Breast epithelium (tissue), 4 donors: ENCODE measurements around the gene CHRNA9. TPM values are rescaled to one million over a fixed set of nuclear protein-coding genes. Genes with fewer than 3 reads are reported as not detected.

ENCODE experiments used
- DNase-seq, 2 donors: peaks; one replicate each; pipeline ENCODE4 v3.0.0-alpha.2; 2019; ENCODE audit warnings: low spot score in 2 of 2
- H3K27ac ChIP-seq, 2 donors: fragments of 200-600 bp; sonication (generic) in 1 of 2; one replicate each; pipeline ENCODE4 v1.5.1; 2016 to 2019; ENCODE audit warnings: mild to moderate bottlenecking in 1 of 2
- H3K27me3 ChIP-seq, 2 donors: fragments of 200-600 bp; sonication (generic) in 1 of 2; one replicate each; pipeline versions ENCODE4 v1.5.1 to v1.6.0; 2017 to 2019; ENCODE audit warnings: control low read depth in 1 of 2, mild to moderate bottlenecking in 1 of 2
- H3K36me3 ChIP-seq: fragments of 200-600 bp; one replicate; pipeline ENCODE4 v1.5.1; 2019
- H3K4me1 ChIP-seq, 2 donors: fragments of 200-600 bp; sonication (generic); one replicate each; pipeline ENCODE4 v1.5.1; 2016 to 2019; ENCODE audit warnings: control low read depth in 1 of 2
- H3K4me3 ChIP-seq, 3 donors: fragments of 200-600 bp; sonication (generic); 1 replicate in 2 of 3; 2 replicates in 1 of 3; pipeline ENCODE4 v1.5.1; 2016 to 2019; ENCODE audit warnings: mild to moderate bottlenecking in 3 of 3, moderate library complexity in 2 of 3
- H3K9me3 ChIP-seq, 2 donors: fragments of 200-600 bp; sonication (generic) in 1 of 2; one replicate each; pipeline ENCODE4 v1.5.1; 2016 to 2019; ENCODE audit warnings: control low read depth in 1 of 2
- CTCF ChIP-seq, 3 donors: fragments of 450-650 bp; IDR thresholded peaks; one replicate each; pipeline ENCODE4 v1.5.1; 2016 to 2017; ENCODE audit warnings: antibody characterized with exemption in 3 of 3, mild to moderate bottlenecking in 3 of 3, moderate library complexity in 3 of 3
- POLR2A ChIP-seq: fragments of 450-650 bp; IDR thresholded peaks from one replicate; pipeline ENCODE4 v1.6.1; 2016; ENCODE audit warnings: antibody characterized with exemption, mild to moderate bottlenecking, moderate library complexity
- POLR2AphosphoS5 ChIP-seq, 3 donors: sonication (generic); formaldehyde crosslinking; IDR thresholded peaks; one replicate each; pipeline ENCODE4 v1.6.1; 2017; ENCODE audit warnings: antibody characterized with exemption in 3 of 3
- intact Hi-C: fragments of 100-400 bp; cut with DNase I; formaldehyde crosslinking; loops from one replicate; pipeline ENCODE4 v1.15.1; 2023; ENCODE audit warnings: low total_unique reads
- total RNA-seq, 3 donors: library from RNA; depleted of rRNA; stranded (reverse); fragments of >200 nt; gene quantifications; one replicate each; pipeline ENCODE4 v1.1.0, GENCODE V29; 2016

CHRNA9 gene
- total RNA-seq, 3 donors from 2014 or later: not detected

- no peak for DNase-seq
- Histone ChIP-seq H3K27me3 (no peaks in the 10 kb centered on the region), H3K27ac (peak overlapping the region; percentile 26 to 67), H3K4me3 (no peak overlapping the region), H3K4me1 (no peaks in the 10 kb centered on the region), H3K36me3 (no peaks in the 10 kb centered on the region), H3K9me3 (no peaks in the 10 kb centered on the region)
- TF ChIP-seq POLR2A (no peak), CTCF (IDR thresholded peaks at IDR 0.05) (no peak), POLR2AphosphoS5 (IDR thresholded peaks at IDR 0.05) (no peak)
- intact Hi-C loops: loop anchor here (10.0 kb wide), 1 partner anchor 167 kb away; no protein-coding TSS in a partner anchor
Measured at GRCh38 chr4:40311811-40312346, 23.3 kb upstream of the CHRNA9 start.

GRCh38 chr4:40314951-40315350 is 20.2 kb upstream of the CHRNA9 start:
- Histone ChIP-seq H3K27me3 (no peaks in the 10 kb centered on the region), H3K4me1 (no peaks in the 10 kb centered on the region), H3K4me3 (no peak overlapping the region), H3K9me3 (no peaks in the 10 kb centered on the region), H3K36me3 (no peaks in the 10 kb centered on the region), H3K27ac (no peak overlapping the region)
- intact Hi-C loops: loop anchor here (10.0 kb wide), 1 partner anchor 170 kb away; no protein-coding TSS in a partner anchor
- TF ChIP-seq POLR2AphosphoS5 (IDR thresholded peaks at IDR 0.05) (no peak), POLR2A (no peak), CTCF (IDR thresholded peaks at IDR 0.05) (no peak)
- no peak for DNase-seq

- TF ChIP-seq POLR2AphosphoS5 (IDR thresholded peaks at IDR 0.05) (no peak), CTCF (IDR thresholded peaks at IDR 0.05) (no peak), POLR2A (no peak)
- Histone ChIP-seq H3K4me3 (peak overlapping the region in 2 of 3 donors; percentile 35 to 59), H3K9me3 (no peaks in the 10 kb centered on the region), H3K27ac (peak overlapping the region; percentile 88 to 90), H3K4me1 (no peaks in the 10 kb centered on the region), H3K36me3 (no peaks in the 10 kb centered on the region), H3K27me3 (no peaks in the 10 kb centered on the region)
- intact Hi-C loops: loop anchor here (10.0 kb wide), 1 partner anchor 172 kb away; no protein-coding TSS in a partner anchor
- DNase-seq: no peak
Measured at GRCh38 chr4:40316333-40316781, 18.8 kb upstream of the CHRNA9 start.

DNA sequence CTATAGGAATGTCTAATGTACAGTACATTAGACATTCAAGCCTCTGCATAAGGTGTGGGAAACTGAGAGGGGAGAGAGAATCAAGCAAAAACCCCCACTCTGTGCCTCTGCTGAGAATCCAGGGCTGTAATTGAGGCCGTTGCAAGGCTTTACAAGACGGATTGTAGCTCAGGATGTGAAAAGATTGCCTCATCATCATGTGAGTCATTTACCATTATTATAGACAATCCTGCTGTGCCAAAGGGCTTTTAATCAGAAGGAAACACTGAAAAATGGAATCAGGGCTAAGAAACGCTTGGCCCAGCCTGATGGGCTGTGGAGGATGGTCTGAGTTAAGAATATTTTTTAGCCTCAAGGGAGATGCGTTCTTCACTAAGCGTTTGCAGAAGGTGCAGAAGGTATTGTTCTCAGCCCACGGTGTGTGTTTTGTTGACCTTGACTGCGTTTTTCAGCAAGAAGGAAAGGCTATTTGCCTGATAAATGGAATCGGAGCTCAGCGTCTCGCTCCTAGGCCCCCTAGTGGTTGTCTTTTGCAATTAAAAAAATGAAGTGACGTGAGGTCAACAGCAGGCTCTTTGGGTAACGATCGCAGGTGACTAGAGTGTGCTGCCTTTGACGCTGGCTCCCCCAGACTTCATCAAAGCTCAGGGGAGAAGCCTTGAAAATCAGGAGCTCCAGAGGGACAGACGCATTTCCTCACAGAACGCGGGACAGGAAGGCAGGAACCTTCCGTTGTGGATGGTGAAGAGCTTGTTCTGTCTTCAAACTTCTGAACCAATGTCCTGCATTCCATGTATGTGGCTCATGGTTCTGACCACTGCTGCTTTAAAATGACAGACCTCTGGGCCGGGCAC is 18.1 kb upstream of the CHRNA9 start:
- TF ChIP-seq POLR2A (no peak), POLR2AphosphoS5 (IDR thresholded peaks at IDR 0.05) (peak in 2 of 3 donors; percentile 11 to 23), CTCF (IDR thresholded peaks at IDR 0.05) (peak; percentile 81 to 85 (median 85))
- peak; percentile 28 to 55 for DNase-seq
- intact Hi-C loops: loop anchor here (10.0 kb wide), 1 partner anchor 172 kb away; no protein-coding TSS in a partner anchor

More for the DNA sequence above, 18.1 kb upstream of the CHRNA9 start:
- H3K4me3 ChIP-seq: peak overlapping the region; percentile 32 to 59 (median 35)
- H3K27me3 ChIP-seq: no peaks in the 10 kb centered on the region
- H3K27ac ChIP-seq: peak overlapping the region; percentile 88 to 90
- H3K4me1 ChIP-seq: no peaks in the 10 kb centered on the region
- no peaks in the 10 kb centered on the region for H3K36me3 ChIP-seq
- no peaks in the 10 kb centered on the region for H3K9me3 ChIP-seq
